ENCODE results near the gene GAS2L1.

Gene GAS2L1

DNA sequence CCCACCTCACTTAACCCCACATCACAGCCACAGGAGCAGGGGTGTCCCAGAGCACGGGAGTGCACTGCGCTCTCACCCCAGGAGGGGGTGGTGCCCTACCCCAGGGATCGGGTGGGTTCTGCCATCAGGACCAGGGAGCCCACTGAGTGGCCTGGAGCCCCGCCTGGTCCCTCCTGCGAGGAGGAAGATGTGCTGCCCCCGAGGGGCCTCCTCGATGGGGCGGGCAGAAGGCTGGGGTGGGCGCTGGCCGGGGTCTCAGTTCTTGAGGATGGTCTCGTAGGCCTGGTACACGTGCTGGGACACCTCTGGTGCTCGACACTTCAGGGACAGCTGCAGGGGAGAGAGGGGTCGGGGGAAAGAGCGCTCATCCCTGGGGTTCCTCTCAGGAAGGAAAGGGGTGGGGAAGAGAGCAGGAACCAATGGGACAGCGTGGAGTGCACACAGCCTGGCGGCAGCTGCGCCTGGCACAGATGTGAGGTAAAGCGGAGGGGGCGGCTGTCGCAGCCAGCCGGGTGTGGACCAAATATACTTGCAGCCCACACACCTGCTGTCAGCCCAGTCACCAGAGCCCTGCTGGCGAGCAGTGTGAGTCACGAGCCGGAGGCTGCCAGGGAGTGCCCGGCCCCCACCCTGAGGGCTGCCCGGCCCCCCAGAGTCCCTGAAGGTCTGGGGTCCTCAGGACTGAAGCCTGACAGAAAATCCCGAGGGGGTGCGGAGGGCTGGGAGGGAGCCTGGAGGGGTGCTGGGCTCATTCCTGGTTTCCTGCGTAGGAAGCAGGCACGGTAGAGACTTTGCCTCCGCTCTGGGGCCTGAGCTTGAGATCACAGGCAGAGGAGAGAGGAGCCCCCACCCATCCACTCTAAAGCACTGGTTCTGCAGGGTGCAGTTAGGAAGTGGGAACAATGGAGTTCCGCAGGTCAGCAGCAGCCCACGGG lies 22.4 kb downstream of the GAS2L1 start:
- H3K9me3 ChIP-seq (ENCODE audit: insufficient read depth, low read length), result no peaks in the 10 kb centered on the region
- no peak overlapping the region for H3K27ac ChIP-seq (ENCODE audit: low read depth, low read length)
- no peaks in the 10 kb centered on the region for H3K27me3 ChIP-seq (ENCODE audit: low read length)
- TF ChIP-seq, protein P1, sequence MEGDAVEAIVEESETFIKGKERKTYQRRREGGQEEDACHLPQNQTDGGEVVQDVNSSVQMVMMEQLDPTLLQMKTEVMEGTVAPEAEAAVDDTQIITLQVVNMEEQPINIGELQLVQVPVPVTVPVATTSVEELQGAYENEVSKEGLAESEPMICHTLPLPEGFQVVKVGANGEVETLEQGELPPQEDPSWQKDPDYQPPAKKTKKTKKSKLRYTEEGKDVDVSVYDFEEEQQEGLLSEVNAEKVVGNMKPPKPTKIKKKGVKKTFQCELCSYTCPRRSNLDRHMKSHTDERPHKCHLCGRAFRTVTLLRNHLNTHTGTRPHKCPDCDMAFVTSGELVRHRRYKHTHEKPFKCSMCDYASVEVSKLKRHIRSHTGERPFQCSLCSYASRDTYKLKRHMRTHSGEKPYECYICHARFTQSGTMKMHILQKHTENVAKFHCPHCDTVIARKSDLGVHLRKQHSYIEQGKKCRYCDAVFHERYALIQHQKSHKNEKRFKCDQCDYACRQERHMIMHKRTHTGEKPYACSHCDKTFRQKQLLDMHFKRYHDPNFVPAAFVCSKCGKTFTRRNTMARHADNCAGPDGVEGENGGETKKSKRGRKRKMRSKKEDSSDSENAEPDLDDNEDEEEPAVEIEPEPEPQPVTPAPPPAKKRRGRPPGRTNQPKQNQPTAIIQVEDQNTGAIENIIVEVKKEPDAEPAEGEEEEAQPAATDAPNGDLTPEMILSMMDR (IDR thresholded peaks at IDR 0.05; ENCODE audit: insufficient read depth, low read length, poor library complexity, severe bottlenecking), result no peak
- no peak for TF ChIP-seq EZH2phosphoT487 (conservative IDR thresholded peaks at IDR 0.05; ENCODE audit: low read length)
- no peaks in the 10 kb centered on the region for H3K9me2 ChIP-seq (replicated peaks; ENCODE audit: insufficient read depth, low read length)
- no peak overlapping the region for H3K4me3 ChIP-seq (ENCODE audit: insufficient read depth, low read length, poor library complexity, severe bottlenecking)
- H3K9ac ChIP-seq (ENCODE audit: low read length), result no peak overlapping the region
- H3K36me3 ChIP-seq (ENCODE audit: low read length), result no peaks in the 10 kb centered on the region
- H3F3A ChIP-seq (ENCODE audit: insufficient read depth), result no peaks in the 10 kb centered on the region
- H3K79me2 ChIP-seq (ENCODE audit: insufficient read depth, low read length), result no peaks in the 10 kb centered on the region
- no peak overlapping the region for H2AFZ ChIP-seq (ENCODE audit: low read depth, low read length, severe bottlenecking)
- H4K20me1 ChIP-seq (ENCODE audit: low read depth, low read length), result no peaks in the 10 kb centered on the region
- no peak overlapping the region for H3K4me2 ChIP-seq (ENCODE audit: low read depth, low read length, poor library complexity, severe bottlenecking)

DNA sequence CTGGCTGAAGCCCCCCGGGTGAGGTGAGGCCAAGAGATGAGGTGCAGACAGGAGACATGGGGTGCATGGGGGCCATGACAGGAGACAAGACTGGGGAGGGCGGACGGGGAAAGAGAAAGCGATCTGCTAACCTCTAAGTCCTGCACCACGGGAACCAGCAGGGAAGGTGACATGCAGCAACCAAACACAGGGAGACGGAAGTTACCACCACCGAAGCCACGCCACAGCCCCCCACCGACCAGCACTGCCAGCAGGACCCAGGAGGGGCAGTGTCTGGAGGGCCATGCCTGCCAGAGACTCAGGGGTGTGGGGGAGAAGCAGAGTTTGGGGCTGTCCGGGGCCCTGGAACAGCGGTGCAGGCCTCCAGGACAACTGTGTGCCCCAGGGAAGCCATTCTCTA lies 23.1 kb downstream of the GAS2L1 start:
- Histone ChIP-seq H3K36me3 (ENCODE audit: low read length) (no peaks in the 10 kb centered on the region), H3K27me3 (ENCODE audit: low read length) (no peaks in the 10 kb centered on the region), H3K9me3 (ENCODE audit: insufficient read depth, low read length) (no peaks in the 10 kb centered on the region), H2AFZ (ENCODE audit: low read depth, low read length, severe bottlenecking) (no peak overlapping the region), H3F3A (ENCODE audit: insufficient read depth) (no peaks in the 10 kb centered on the region), H3K27ac (ENCODE audit: low read depth, low read length) (no peak overlapping the region), H3K4me3 (ENCODE audit: insufficient read depth, low read length, poor library complexity, severe bottlenecking) (no peak overlapping the region), H4K20me1 (ENCODE audit: low read depth, low read length) (no peaks in the 10 kb centered on the region), H3K9ac (ENCODE audit: low read length) (no peak overlapping the region), H3K9me2 (replicated peaks; ENCODE audit: insufficient read depth, low read length) (no peaks in the 10 kb centered on the region), H3K4me2 (ENCODE audit: low read depth, low read length, poor library complexity, severe bottlenecking) (no peak overlapping the region), H3K79me2 (ENCODE audit: insufficient read depth, low read length) (no peaks in the 10 kb centered on the region)
- TF ChIP-seq EZH2phosphoT487 (conservative IDR thresholded peaks at IDR 0.05; ENCODE audit: low read length), result no peak
- TF ChIP-seq, protein P1 (IDR thresholded peaks at IDR 0.05; ENCODE audit: insufficient read depth, low read length, poor library complexity, severe bottlenecking), result no peak

DNA sequence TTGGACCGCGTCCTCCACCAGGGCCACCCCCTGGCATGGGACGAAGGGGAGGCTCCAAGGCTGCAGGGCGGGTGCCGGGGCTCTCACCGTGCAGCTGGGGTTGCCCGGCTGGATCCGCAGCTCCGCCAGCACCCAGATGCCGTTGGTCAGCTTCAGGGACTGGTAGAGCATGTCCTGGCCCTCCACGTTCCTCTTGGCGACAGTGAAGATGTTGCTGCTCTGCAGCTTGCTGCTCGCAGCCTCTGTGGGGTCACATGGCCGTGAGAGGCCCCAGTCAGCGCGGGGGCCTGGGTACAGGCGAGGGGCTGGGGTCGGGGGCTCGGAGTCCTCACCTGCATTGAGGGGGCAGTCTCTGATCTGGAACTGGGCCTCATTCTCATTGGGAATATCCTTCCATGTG lies 23.8 kb downstream of the GAS2L1 start:
- Histone ChIP-seq H3K9ac (ENCODE audit: low read length) (no peak overlapping the region), H3K4me2 (ENCODE audit: low read depth, low read length, poor library complexity, severe bottlenecking) (no peak overlapping the region), H3K27me3 (ENCODE audit: low read length) (no peaks in the 10 kb centered on the region), H3K27ac (ENCODE audit: low read depth, low read length) (no peak overlapping the region), H4K20me1 (ENCODE audit: low read depth, low read length) (no peaks in the 10 kb centered on the region), H3K4me3 (ENCODE audit: insufficient read depth, low read length, poor library complexity, severe bottlenecking) (no peak overlapping the region), H3K9me3 (ENCODE audit: insufficient read depth, low read length) (no peaks in the 10 kb centered on the region), H2AFZ (ENCODE audit: low read depth, low read length, severe bottlenecking) (no peak overlapping the region), H3K79me2 (ENCODE audit: insufficient read depth, low read length) (no peaks in the 10 kb centered on the region), H3F3A (ENCODE audit: insufficient read depth) (no peaks in the 10 kb centered on the region), H3K9me2 (replicated peaks; ENCODE audit: insufficient read depth, low read length) (no peaks in the 10 kb centered on the region), H3K36me3 (ENCODE audit: low read length) (no peaks in the 10 kb centered on the region)
- no peak for TF ChIP-seq EZH2phosphoT487 (conservative IDR thresholded peaks at IDR 0.05; ENCODE audit: low read length)
- TF ChIP-seq, protein P1 (IDR thresholded peaks at IDR 0.05; ENCODE audit: insufficient read depth, low read length, poor library complexity, severe bottlenecking), result no peak

All from SU-DHL-6 (cell line).